Lower lobe of right lung (tissue), 2 donors: ENCODE data around the gene RAB5A. TPM values are rescaled to one million over a fixed set of nuclear protein-coding genes. Genes with fewer than 3 reads are reported as not detected.
"Not testable (repeated sequence)": the region's sequence is repeated elsewhere in the genome, so short reads cannot be mapped to it uniquely, and the experiment has no call there.

Experiments
- ATAC-seq, 2 donors: fragments of 200-7000 bp; cut with Tn5 transposase; one replicate each; pipeline ENCODE4 v1.9.1; 2020 to 2022; ENCODE audit warnings: mild to moderate bottlenecking in 2 of 2, moderate library complexity in 2 of 2
- DNase-seq: peaks from one replicate; pipeline ENCODE4 v3.0.0-alpha.2; 2020
- H3K27ac ChIP-seq: fragments of 200-600 bp; one replicate; pipeline ENCODE4 v1.8.0; 2022
- H3K27me3 ChIP-seq: fragments of 200-600 bp; one replicate; pipeline ENCODE4 v1.8.0; 2022; ENCODE audit warnings: low read depth
- H3K36me3 ChIP-seq: fragments of 200-600 bp; one replicate; pipeline ENCODE4 v1.8.0; 2022; ENCODE audit warnings: mild to moderate bottlenecking
- H3K4me1 ChIP-seq: fragments of 200-600 bp; one replicate; pipeline ENCODE4 v1.8.0; 2022
- H3K4me3 ChIP-seq: fragments of 200-600 bp; one replicate; pipeline ENCODE4 v1.8.0; 2022; ENCODE audit warnings: mild to moderate bottlenecking
- H3K9me3 ChIP-seq: fragments of 200-600 bp; one replicate; pipeline ENCODE4 v1.8.0; 2022
- CTCF ChIP-seq: fragments of 200-600 bp; IDR thresholded peaks from one replicate; pipeline ENCODE4 v1.8.0; 2022; ENCODE audit warnings: antibody characterized with exemption, mild to moderate bottlenecking
- intact Hi-C: fragments of 100-400 bp; cut with DNase I; formaldehyde crosslinking; loops from one replicate; pipeline ENCODE4 v1.11.0; 2022
- total RNA-seq: library from RNA; stranded (reverse); fragmentation: NEBNext Ultra II Directional; extraction: Animal tissue kit (Norgen Biotek cat#: 25700); gene quantifications from one replicate; pipeline ENCODE4 v1.2.1, GENCODE V29; 2021
- donor health status: DM: no; HTN: yes; CAD: no; lungs with severe emphysema.

RAB5A gene
- total RNA-seq, 1 donor from 2014 or later: 68.9 TPM

DNA sequence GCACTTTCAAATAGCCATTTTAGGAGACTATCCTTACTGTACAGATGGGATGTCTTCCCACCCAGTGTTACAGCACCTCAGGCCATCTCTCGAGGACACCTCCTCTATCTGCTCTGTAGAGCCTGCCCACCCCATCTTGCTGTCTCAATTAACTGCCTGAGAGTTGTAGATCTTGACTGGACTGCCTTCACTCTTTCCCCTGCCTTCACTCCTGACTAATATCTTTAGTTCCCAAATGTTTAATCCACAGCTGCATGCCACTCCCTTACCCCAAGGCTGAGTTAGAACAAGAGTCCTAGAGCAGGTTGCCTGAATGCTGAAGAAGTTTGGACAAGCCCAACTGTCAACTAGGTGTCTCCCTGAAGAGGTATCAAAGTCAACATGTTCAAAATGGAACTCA lies 66.5 kb downstream of the RAB5A start:
- ATAC-seq: no peak

GRCh38 chr3:20015525-20015924 lies 68.6 kb downstream of the RAB5A start:
- no peak for DNase-seq

More for the DNA sequence above, 66.5 kb downstream of the RAB5A start:
- no peak for DNase-seq
- Histone ChIP-seq H3K4me3 (no peak overlapping the region), H3K36me3 (no peaks in the 10 kb centered on the region), H3K9me3 (no peaks in the 10 kb centered on the region), H3K27ac (no peak overlapping the region), H3K27me3 (no peaks in the 10 kb centered on the region), H3K4me1 (no peaks in the 10 kb centered on the region)
- TF ChIP-seq CTCF: no peak
- intact Hi-C loops: no loop called here

GRCh38 chr3:20016076-20016475 lies 69.2 kb downstream of the RAB5A start:
- H3K36me3 ChIP-seq, intact Hi-C loops, ATAC-seq, H3K27me3 ChIP-seq, H3K4me3 ChIP-seq, H3K9me3 ChIP-seq, H3K4me1 ChIP-seq, H3K27ac ChIP-seq, DNase-seq: not testable (repeated sequence)

More at GRCh38 chr3:20015525-20015924, 68.6 kb downstream of the RAB5A start:
- H3K27ac ChIP-seq: no peak overlapping the region
- ATAC-seq: no peak
- no peaks in the 10 kb centered on the region for H3K27me3 ChIP-seq
- intact Hi-C loops: no loop called here
- H3K9me3 ChIP-seq: no peaks in the 10 kb centered on the region
- H3K36me3 ChIP-seq: no peaks in the 10 kb centered on the region
- no peak for TF ChIP-seq CTCF
- H3K4me1 ChIP-seq: no peaks in the 10 kb centered on the region
- no peak overlapping the region for H3K4me3 ChIP-seq

GRCh38 chr3:20022954-20023622 lies 76.2 kb downstream of the RAB5A start:
- no peaks in the 10 kb centered on the region for H3K9me3 ChIP-seq
- DNase-seq: no peak
- peak overlapping the region; percentile 41 for H3K27ac ChIP-seq
- no peaks in the 10 kb centered on the region for H3K36me3 ChIP-seq
- H3K4me3 ChIP-seq: no peak overlapping the region
- ATAC-seq: no peak
- intact Hi-C loops: no loop called here
- no peak for TF ChIP-seq CTCF
- H3K27me3 ChIP-seq: no peaks in the 10 kb centered on the region
- peaks cover 23% of the 10 kb centered on the region for H3K4me1 ChIP-seq

GRCh38 chr3:20023623-20024405 lies 76.9 kb downstream of the RAB5A start:
- DNase-seq: no peak
- intact Hi-C loops: no loop called here
- peak overlapping the region; percentile 41 for H3K27ac ChIP-seq
- H3K4me3 ChIP-seq: no peak overlapping the region
- peak; percentile 42 to 68 for ATAC-seq
- peaks cover 23% of the 10 kb centered on the region for H3K4me1 ChIP-seq
- no peaks in the 10 kb centered on the region for H3K9me3 ChIP-seq
- TF ChIP-seq CTCF: no peak
- H3K36me3 ChIP-seq: no peaks in the 10 kb centered on the region
- no peaks in the 10 kb centered on the region for H3K27me3 ChIP-seq

DNA sequence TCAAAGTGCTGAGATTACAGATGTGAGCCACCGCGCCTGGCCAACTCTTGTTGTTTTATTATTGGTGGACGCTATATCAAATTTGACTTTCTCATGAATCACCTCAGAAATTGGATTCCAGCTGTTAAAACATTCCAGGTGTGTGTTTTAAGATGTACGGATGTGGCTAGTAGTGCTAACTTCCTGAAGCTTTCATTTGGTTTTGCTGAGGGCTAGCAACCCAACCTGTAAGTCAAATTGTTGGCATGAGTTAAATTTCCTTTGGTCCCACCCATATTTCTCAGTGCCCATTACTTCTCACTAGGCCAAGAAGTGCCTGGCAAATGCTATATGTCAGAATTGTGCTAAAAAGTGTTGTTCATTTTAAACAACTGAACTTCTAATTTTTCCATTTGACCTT lies 80.2 kb downstream of the RAB5A start:
- Histone ChIP-seq H3K27me3 (no peaks in the 10 kb centered on the region), H3K9me3 (no peaks in the 10 kb centered on the region), H3K27ac (no peak overlapping the region), H3K36me3 (no peaks in the 10 kb centered on the region), H3K4me1 (peaks cover 23% of the 10 kb centered on the region), H3K4me3 (no peak overlapping the region)
- ATAC-seq (no peak), DNase-seq (no peak)
- intact Hi-C loops: no loop called here
- no peak for TF ChIP-seq CTCF
